Peyer's patch (tissue), 4 donors: ENCODE measurements around the gene NPPA.

Experiments
- POLR2A ChIP-seq, 2 donors: fragments of 450-650 bp; IDR thresholded peaks; one replicate each; pipeline ENCODE4 v1.5.1; 2017; ENCODE audit warnings: antibody characterized with exemption in 2 of 2, mild to moderate bottlenecking in 2 of 2, moderate library complexity in 2 of 2
- TF ChIP-seq, protein P1 (sequence below), 6 experiments: fragments of 450-650 bp in 4 of 6; fragments of 200-600 bp in 2 of 6; sonication (generic) in 1 of 6; IDR thresholded peaks; one replicate each; pipeline ENCODE4 v1.5.1; 2017 to 2019; ENCODE audit warnings: antibody characterized with exemption in 6 of 6, mild to moderate bottlenecking in 3 of 6, moderate library complexity in 1 of 6

DNA sequence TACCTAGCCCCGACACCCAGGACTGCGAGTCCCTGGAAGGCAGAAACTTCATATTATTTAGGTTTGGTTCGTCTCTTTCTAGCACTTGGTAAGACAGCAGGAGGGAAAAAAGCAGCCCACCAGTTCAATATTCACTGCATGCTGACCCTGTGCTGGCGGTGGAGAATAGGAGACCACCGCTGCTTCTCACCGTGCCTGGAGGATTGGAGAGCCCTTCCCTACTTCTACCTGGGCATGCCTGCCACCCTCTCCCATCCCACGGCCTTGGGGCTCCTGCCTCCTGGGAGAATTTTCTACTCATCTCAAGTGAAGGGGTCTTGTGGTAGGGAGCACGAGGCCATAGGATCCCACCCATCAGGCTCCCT is 47.2 kb downstream of the NPPA start:
- TF ChIP-seq, protein P1, sequence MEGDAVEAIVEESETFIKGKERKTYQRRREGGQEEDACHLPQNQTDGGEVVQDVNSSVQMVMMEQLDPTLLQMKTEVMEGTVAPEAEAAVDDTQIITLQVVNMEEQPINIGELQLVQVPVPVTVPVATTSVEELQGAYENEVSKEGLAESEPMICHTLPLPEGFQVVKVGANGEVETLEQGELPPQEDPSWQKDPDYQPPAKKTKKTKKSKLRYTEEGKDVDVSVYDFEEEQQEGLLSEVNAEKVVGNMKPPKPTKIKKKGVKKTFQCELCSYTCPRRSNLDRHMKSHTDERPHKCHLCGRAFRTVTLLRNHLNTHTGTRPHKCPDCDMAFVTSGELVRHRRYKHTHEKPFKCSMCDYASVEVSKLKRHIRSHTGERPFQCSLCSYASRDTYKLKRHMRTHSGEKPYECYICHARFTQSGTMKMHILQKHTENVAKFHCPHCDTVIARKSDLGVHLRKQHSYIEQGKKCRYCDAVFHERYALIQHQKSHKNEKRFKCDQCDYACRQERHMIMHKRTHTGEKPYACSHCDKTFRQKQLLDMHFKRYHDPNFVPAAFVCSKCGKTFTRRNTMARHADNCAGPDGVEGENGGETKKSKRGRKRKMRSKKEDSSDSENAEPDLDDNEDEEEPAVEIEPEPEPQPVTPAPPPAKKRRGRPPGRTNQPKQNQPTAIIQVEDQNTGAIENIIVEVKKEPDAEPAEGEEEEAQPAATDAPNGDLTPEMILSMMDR (IDR thresholded peaks at IDR 0.05) = no peak
- TF ChIP-seq POLR2A (IDR thresholded peaks at IDR 0.05) = no peak
